22Rv1 (cell line): ENCODE measurements around the gene TTLL10.

ENCODE experiments used
- CTCF ChIP-seq: fragments of 450-650 bp; IDR thresholded peaks from 2 replicates; pipeline ENCODE4 v1.5.1; 2017; ENCODE audit warnings: mild to moderate bottlenecking
- ZFX ChIP-seq: fragments of 450-650 bp; IDR thresholded peaks from 2 replicates; pipeline ENCODE4 v1.6.1; 2017; ENCODE audit warnings: antibody characterized with exemption, borderline replicate concordance

GRCh38 chr1:1146026-1146425, 27.7 kb upstream of the TTLL10 start:
- TF ChIP-seq ZFX (no peak), CTCF (no peak)
